Measurements from ENCODE around the gene MACROD2.

Gene MACROD2

DNA sequence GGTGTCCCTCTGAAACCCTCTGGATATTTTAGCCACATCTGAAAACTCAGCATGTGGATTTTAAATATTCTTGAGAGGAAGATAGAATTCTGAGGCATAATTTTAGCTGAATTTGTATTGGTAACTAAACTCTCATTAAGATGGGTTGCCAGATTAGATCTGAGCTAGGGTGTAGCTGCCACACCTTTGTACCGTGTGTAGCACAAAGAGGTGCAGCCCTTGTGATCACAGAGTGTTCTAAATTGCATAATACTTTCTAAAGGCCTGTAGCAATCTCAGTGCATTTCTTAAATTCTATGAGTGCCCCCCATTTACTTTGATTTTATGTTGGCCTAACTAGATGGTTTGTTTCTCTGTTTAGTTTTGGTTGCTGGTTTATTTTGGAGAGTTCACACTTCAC is 289.1 kb downstream of the MACROD2 start:
- DNase-seq = no peak

DNA sequence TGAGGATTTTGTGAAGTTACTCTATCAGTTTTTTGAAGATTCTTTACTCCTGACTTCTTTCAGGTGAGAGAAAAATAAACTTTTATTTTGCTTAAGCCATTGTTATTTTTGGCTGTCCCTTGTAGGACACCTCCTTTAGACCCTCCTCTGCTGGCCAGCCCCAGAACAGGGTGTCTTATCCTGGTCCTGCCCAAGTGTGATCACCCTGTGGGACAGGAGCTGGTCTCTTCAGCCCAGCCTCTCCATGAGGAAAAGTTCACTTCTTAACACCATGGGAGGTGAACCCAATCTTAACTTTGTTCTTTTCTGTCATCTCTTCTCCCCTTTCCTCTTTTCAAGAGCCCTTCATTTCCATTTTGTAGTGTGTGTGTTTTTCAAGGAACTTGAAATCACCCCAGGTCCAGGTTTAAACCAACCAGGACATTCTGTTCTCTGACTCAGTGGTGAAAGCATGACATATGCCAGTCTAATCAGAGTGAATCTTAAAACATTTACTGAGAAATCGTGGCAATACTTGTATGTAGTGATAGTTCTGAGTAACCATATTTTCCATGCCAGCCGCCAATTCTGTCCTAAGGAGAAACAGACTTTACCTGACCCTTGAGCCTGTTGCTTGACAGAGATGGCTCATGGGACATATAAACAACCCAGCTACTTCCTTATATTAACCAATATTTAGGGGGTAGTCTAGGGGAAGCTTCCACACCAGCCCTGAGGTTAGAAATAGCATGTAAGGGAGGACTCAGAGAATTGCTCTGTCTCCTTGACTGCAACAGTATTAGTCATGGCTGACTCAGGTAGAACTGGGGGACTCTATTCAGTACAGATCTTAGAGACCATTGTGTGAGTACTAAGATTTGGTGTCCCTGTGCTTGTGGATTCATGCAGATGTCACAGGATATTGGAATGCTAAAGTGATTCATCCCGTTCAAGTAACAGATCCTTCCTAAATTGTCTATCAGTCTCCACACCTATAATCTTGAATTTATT is 293.3 kb downstream of the MACROD2 start:
- DNase-seq = no peak

DNA sequence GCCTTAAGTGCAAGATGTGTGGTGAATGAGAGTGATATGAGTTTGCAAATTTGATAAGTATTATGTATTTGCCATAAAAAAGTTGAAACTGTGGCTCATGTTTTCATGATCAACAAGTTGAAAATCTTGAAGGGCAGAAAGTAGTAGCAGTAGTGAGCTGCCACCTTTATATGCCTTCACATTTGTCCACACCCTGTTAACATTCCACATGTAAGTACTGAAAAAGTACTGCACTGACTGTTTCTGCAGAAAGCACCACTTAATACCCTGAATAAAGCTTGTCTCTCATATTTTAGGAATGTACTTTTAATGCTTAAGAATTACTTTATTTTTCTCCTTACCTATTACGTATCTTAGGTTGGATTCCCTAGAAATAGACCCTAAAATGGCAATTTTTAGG is 296.2 kb downstream of the MACROD2 start:
- no peak for DNase-seq

DNA sequence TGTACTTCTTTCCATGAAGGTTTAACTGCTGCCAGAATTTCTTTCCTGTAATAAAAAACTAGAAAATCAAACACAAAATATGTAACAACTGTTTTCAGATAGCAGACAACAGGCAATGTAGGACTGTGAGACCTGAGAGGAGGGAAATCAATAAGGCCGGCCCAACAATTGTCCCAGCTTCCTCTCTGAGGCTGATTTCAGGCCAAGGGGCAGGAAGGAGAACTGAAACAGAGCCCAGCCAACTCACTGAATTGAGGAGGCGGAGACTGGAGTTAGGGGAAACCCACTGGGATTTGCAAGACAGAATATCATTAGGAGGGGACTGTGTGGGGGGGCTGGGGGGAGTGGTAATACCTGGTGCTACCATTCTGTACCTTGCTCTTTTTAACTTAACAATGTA is 299.9 kb downstream of the MACROD2 start:
- DNase-seq = no peak

DNA sequence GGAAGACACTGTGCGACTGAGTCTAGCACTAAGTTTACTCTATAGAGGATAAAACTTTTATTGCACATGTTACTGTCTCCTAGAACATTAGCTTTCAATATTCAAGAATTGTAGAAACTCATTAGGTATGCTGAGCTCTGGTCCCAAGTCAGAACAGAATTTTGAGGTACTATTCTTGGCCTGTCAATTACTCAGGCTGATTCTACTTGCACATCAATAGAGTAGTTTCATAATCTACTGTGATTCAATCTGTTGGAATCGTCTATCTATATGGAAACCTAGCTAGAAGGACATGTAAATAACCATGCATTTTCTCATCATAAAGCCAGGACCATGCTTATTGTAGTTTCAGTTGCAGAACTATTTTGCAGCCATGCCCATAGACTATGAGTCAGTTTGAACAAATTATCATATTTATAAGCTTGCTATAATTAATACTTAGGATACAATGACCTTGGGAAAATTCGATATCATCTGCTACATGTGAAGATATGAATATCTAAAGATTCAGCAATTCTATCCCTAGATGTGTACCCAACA is 300.5 kb downstream of the MACROD2 start:
- no peak for DNase-seq

DNA sequence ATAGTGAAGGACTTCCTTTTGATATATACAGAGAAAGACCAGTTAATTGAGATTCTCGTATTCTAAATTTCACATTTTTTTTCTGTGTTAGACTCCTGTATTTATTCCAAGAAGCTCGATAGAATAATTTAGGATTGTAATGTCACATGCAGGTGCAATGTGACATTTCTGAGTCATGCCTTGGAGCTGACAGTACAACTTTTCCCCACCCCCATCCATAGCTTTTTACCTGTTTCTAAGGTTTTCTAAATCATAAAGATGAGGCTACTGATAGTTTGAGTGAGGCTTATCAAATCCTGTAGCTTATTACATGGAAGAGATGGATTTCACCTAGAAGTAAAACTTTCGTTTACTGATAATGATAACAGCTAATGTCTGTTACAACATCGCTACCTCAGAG is 304.5 kb downstream of the MACROD2 start:
- no peak for DNase-seq

DNA sequence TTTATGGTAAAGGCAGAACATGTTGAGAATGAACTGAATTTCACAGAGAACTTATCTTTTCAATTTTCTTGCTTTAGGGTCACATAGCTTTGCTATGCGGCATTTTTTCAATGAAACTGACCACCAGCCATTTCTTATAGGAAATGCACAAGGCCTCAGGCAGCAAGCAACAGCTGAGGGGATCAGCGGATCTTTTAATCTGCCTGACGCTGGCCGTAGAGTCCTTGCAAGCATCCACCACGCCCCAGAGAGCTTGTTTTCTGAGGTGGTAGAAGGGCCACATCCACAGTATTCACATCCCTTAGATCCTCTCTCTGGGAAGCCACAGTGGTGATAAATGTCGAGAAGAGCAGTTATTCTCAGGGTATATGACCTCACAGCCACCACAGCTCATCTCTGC is 307.8 kb downstream of the MACROD2 start:
- DNase-seq = no peak

DNA sequence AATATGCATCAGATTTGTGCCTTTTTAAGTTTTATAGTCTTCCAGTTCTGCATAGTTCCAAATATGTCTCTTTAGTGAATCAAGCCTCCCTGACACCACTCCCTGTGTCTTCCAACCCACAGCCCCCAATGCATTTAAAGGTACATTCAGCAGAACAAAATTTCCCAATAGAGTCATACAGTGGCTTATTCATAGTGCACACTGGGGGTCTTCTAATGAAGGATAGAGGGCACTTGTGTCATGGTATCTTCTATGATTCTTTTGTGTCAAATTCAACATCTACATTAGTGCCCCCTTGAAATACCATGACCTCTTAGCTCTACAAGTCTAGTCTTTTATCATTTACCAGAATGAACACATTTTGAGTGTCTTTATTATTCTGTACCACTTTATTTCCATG is 308.3 kb downstream of the MACROD2 start:
- DNase-seq = no peak

DNA sequence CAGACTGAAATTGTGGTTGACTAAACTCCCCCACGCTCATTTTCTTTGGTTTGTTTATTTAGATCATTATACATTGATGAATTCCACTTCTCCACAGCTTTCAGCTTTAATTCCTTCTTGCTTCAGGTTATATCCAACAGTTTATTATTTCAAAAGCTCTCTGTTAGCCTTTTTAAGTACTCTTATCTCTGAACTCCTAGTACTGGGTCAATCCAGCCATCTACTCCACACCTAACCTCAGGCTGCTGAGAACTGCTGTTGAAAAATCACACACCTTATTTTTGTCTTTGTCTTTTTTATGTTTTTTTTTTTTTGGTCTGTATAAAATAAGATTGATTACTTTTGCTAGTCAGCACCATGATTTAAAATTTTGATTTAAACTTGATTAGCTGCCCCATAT is 309.2 kb downstream of the MACROD2 start:
- DNase-seq = no peak

DNA sequence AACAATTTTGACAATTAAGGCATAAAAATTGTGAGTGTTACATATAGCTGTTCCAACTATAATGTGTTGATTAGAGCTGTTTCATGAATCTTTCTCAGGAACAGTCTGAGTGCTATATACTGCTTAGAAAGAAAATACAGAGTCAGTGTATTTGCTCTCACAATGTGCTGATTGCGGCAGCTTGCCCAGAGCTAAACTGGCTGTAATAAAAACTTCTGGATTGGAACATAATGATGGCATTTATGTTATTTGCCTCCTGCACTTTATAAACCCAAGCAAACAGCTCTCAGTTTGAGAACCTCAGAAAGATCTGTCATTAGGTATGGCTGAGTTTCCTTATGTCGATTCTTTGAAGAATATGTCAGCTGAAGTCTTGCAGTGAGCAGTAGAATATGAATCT is 312.6 kb downstream of the MACROD2 start:
- no peak for DNase-seq

DNA sequence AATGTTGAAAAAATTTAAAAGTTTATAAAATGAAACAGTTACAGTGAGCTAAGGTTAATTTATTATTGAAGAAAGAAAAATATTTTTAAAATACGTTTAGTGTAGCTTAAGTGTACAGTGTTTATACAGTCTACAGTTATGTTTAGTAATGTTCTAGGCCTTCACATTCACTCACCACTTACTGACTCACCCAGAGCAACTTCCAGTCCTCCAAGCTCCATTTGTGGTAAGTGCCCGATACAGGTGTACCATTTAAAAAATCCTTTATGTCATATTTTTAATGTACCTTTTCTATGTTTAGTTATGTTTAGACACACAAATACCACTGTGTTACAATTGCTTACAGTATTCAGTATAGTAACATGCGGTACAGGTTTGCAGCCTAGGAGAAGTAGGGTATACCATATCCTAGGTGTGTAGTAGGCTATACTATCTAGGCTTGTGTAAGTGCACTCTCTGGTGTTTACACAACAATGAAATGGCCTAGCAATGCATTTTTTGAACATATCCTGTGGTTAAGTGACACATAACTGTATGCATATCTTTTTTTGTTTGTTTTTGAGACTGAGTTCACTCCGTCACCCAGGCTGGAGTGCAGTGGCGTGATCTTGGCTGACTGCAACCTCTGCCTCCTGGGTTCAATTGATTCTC is 315.8 kb downstream of the MACROD2 start:
- DNase-seq = no peak

DNA sequence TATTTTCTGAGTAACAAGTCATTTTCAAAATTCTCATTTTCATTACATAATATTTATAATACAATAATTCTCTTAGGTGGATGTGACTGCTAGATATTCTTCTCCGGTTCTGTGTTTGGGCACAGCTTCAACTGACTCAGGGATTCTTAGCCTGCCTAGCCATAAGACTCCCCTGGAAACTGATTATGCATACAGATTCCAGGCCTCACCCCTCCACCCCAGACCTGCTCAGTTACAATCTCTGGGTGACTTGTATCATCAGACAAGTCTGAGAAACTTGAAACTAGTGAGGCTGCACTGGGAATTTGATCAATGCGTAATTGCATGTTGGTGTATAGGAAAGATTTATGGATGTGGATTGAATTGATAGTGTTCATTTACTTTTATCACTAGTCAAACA is 316.7 kb downstream of the MACROD2 start:
- DNase-seq = no peak

DNA sequence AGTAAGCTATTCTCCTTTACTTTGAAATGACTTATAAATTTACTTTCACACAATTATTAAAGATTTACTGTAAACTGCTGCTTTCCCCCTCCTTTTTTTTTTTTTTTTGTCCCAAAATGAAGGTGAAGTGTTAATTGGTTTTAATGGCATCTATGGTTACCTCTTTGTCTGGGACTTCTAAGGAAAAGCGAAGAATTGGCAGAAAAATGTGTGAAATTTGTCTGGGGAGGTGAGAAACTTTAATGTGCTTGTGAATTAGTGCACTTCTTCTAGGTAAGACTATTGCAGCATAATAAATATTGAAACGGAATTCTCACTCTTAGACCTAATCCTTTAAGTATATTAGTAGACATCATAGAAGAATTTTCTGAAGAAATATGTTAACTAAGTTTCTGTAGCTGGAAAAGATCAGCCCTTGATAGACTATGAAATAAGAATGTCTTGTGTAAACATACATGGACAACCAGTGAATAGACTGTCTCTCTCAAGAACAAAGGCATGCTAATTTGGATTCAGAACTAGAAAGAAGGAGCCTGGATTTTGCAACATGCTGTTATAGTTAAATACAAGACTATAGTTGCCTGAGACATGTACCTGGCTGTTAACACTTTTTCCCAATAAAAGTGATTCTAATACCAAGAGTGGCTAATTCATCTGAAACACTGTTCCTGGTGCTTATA is 318.2 kb downstream of the MACROD2 start:
- no peak for DNase-seq

DNA sequence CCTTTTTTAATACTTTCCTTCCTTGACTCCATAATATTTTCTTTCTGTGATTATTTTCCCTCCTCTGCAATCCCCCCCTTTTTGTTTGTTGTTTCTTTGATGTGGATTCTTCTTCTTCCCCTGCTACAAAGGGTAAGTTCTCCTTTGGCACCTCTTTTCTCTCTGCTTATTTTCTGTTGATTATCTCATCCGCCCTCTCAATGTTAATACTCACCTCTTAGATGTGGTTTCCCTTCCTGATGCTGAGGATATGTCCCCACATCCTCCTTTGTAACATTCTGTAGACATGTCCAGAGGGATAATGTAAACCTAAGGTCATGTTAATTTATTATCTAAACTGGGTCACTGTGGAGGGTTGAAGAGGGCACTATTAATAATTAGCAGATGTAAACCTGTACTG is 324.4 kb downstream of the MACROD2 start:
- DNase-seq = no peak

DNA sequence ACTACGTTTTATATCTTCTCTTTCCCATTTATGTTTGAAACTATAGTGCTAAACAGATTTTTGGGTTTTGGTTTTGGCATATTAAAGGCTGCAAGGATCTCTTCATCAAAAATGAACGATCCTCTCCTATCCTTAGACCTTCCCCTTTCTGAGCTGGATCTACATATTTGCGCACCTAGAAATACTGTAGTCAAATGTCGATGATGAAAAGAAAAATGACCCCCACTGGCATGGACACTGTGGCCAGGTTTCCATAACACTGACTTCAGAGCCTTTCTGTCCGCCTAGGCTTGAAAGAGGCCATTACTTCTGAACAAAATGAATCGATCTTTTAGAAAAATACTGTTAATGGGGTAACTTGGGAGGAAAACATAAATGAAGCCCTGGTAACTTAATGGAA is 336.3 kb downstream of the MACROD2 start:
- DNase-seq = no peak

DNA sequence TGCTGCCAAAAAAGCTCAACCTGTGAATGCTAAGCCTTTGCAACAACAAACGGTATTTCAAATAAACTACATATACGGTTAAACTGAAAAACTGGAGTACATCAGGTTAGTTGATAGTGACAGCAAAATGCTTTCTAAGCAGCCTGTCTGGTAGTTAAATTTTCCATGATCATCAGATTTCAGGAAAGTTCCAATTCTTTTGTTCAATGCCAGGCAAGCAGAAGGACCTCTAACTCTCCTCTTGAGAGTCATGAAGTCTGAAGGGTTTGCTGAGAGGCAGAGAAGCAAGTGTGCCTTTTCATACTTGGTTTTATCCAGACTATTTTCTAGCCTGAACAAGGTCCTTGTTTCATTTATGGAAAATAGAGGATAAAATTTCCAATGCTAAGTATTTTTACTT is 337.6 kb downstream of the MACROD2 start:
- no peak for DNase-seq

DNA sequence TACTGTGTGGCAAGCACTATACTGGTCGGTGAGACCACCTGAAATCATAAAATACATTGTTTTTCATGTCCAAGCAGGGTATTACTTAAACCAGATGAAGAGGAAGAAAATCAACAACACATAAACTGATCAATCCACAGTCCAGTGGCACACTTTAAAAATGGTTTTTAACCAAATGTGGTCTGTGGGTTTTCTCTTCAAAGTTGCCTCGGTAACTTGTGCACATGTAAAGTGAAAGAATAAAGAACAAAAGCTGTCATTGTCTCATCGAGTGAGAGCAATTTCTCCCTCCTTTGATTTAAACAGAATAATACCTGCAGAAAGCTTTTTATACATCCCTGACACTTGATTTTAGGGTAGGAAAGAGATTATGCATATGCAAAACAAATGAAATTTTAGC is 338.4 kb downstream of the MACROD2 start:
- no peak for DNase-seq

DNA sequence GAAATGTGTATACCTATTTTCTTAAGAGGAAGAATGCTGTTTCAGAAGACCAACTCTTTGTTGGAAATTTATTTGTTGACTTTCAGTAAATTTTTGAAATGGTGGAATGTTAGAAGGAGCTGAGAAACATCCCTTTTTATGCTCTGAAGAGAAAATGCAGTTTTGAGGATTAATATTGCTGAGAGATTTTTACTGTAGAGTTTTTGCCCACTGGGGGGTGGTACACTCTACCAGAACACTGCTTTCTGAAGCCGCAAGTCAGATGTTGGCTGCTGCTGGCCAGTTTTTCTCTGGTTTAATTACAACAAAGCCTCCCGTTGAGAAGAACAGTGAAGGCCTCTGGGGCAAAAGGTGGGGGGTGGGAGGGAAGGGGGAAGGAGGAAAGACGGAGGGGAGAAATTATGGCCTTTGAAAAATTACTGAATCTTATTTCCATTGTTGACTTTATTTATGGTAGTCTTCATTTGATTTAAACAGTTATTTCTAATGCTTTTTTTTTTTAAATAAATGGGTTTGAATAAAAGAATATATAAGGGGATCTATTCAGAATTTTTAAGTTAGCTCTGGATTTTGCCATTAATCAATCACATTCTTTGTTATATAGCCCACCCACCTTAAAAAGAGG is 339.1 kb downstream of the MACROD2 start:
- peak; percentile 41 for DNase-seq

DNA sequence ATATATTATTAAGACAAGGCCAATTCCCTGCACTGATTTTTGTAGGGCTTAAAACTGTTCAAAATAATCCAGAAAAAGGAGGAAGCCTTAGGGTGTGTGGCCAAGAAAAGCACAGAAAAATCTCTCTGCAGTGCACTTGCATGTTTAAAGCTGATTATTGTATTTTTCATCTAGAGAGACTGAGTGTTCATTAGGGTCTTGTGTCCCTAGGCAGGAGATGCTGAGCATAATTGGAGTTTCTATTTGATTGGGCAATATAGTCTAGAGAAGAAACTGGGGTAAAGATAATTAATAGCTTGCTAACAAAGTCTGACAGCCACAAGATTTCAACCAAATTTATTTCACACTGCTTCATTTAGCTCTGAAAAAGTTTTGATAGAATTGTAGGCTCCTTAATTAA is 339.7 kb downstream of the MACROD2 start:
- DNase-seq = no peak

DNA sequence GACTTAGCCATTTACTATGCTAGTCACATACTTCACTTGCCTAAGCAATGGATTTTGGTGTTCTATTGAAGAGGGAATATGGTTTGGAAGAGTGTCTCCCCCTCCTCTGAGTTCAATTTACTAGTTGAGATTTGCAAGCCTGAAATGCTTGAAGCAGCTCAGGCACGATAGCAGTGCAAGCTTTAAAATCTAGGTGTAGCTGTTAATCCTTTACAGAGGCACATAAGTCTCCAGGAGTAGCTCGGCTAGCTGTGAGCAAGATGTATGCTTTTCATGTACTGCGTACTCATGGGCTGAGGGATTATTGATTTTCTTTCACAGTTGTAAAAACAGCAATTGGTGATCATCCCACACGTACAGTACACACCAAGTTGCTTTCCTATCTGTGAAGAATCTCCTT is 341.4 kb downstream of the MACROD2 start:
- no peak for DNase-seq

DNA sequence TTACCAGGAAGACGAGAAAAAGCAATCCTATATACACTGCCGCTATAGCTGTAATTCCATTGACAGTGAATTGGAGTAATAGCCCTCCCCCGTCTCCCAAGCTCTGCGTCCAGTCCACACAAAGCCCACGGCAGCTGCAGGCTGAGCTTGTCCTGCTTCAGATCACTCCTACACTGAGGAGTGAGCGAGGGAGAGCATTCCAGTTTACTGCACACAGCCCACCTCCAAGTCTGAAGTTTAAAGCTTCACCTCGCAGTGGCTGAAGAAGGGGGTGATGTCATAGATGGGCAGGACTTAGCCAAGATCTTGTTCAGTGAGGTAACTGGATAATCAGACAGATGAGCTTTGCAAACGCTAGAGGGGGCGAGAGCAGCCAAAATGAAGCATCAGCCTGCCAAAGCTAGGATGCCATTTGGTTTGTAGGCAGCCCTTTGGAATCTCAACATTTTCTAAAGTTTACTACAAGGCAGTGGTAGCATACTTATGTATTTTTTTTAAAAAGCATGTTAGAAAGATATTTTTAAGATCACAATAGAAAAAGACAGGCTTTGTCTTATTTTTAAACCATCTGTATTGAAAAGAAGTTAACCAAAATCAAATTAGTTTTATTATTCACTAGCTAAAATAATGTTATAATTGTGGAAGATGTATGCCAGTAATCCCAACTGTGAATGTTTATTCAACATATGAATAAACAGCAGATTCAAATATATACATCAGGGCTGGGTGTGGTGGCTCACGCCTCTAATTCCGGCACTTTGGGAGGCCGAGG is 342.3 kb downstream of the MACROD2 start, which contains the start of gene FLRT3:
Gene FLRT3, minus strand, starts transcription at position 213 of the 772 bp plus-strand sequence. CDS start 10,106 bp downstream, outside the sequence.
- DNase-seq = peak; percentile 89

DNA sequence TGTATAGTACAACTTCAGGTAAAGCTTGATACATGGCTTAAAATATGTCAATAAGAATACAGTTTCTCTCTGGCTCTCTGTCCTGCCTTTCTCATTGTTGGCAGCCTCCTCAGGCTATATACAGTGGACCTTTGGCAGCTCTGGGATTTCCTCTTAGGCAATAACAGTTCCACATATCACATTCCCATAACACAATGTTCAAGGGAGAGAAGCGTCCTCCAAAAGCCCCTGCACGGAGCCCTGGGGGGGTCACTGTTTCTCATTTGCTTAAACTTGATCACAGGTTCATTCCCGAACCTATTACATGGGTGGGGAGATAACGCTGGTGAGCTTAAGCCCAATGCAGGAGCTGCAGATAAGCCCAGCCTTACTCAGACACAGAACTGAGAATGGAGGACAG is 346.5 kb downstream of the MACROD2 start:
- DNase-seq = no peak

All from SHP77 treated with DMSO at 0.1 percent for 48 hours (cell line).